CD4-positive, CD25-positive, alpha-beta regulatory T cell (primary cell): ENCODE data around the gene ENOX1. TPM values are rescaled to one million over a fixed set of nuclear protein-coding genes. Genes with fewer than 3 reads are reported as not detected.

Source experiments
- ATAC-seq, 2 donors: fragments of 150-1000 bp; cut with Tn5 transposase; one replicate each; pipeline ENCODE4 v1.10.0; 2021; ENCODE audit warnings: low read depth in 2 of 2, moderate number of reproducible peaks in 2 of 2, moderate library complexity in 1 of 2
- DNase-seq, 3 donors: peaks; one replicate each; pipeline versions ENCODE4 v3.0.0 to v3.0.0-alpha.2; 2012 to 2022; ENCODE audit warnings: mixed read lengths in 1 of 3
- H3K27ac ChIP-seq: one replicate; pipeline ENCODE4 v1.7.0; 2013; ENCODE audit warnings: mild to moderate bottlenecking, low read length; ENCODE audit not compliant: insufficient read depth, poor library complexity, severe bottlenecking
- H3K27me3 ChIP-seq: one replicate; pipeline ENCODE4 v1.7.0; 2013; ENCODE audit warnings: low read length; ENCODE audit not compliant: control insufficient read depth, insufficient read depth
- H3K36me3 ChIP-seq: one replicate; pipeline ENCODE4 v1.7.0; 2013; ENCODE audit warnings: mild to moderate bottlenecking, low read length, moderate library complexity; ENCODE audit not compliant: control insufficient read depth, insufficient read depth
- H3K4me1 ChIP-seq: 2 replicates; pipeline ENCODE4 v1.7.0; 2013; ENCODE audit warnings: mild to moderate bottlenecking, low read length; ENCODE audit not compliant: insufficient read depth, control insufficient read depth, poor library complexity, severe bottlenecking
- H3K4me3 ChIP-seq: one replicate; pipeline ENCODE4 v1.7.0; 2013; ENCODE audit warnings: low read depth, mild to moderate bottlenecking, low read length, moderate library complexity
- H3K9me3 ChIP-seq, 2 experiments: 1 replicate in 1 of 2; 2 replicates in 1 of 2; pipeline ENCODE4 v1.7.0; 2013; ENCODE audit warnings: low read length in 2 of 2, mild to moderate bottlenecking in 1 of 2, moderate library complexity in 1 of 2; ENCODE audit not compliant: control insufficient read depth in 2 of 2
- H3K27ac Mint-ChIP-seq, 3 donors: one replicate each; pipeline ENCODE4 v1.8.0; 2020 to 2022; ENCODE audit warnings: mild to moderate bottlenecking in 3 of 3, mixed read lengths in 3 of 3, moderate library complexity in 2 of 3
- H3K27me3 Mint-ChIP-seq: one replicate; pipeline ENCODE4 v1.8.0; 2022; ENCODE audit warnings: mild to moderate bottlenecking, mixed read lengths
- H3K36me3 Mint-ChIP-seq: one replicate; pipeline ENCODE4 v1.8.0; 2020; ENCODE audit warnings: mixed read lengths
- H3K4me1 Mint-ChIP-seq, 4 donors: one replicate each; pipeline ENCODE4 v1.8.0; 2020 to 2022; ENCODE audit warnings: mixed read lengths in 4 of 4, mild to moderate bottlenecking in 1 of 4
- H3K4me3 Mint-ChIP-seq, 4 donors: one replicate each; pipeline ENCODE4 v1.8.0; 2020 to 2022; ENCODE audit warnings: mild to moderate bottlenecking in 4 of 4, mixed read lengths in 4 of 4, moderate library complexity in 3 of 4
- H3K9me3 Mint-ChIP-seq, 7 donors: one replicate each; pipeline ENCODE4 v1.8.0; 2020 to 2022; ENCODE audit warnings: mixed read lengths in 7 of 7, mild to moderate bottlenecking in 3 of 7, moderate library complexity in 2 of 7
- polyA plus RNA-seq, 4 donors: library from polyadenylated mRNA; unstranded; fragments of 300-500 nt; fragmentation: Illumina TruSeq; gene quantifications; one replicate each; pipeline ENCODE4 v1.2.3, GENCODE V29; 2021
- total RNA-seq: library from RNA; stranded (reverse); gene quantifications from one replicate; pipeline ENCODE4 v1.2.3, GENCODE V29; 2022

Gene ENOX1
- total and polyA plus RNA-seq, 5 donors from 2014 or later = 0.10 TPM; not detected in 4

GRCh38 chr13:43432958-43433357 is 353.8 kb downstream of the ENOX1 start:
- Histone ChIP-seq H3K27ac (no peak overlapping the region), H3K4me1 (no peaks in the 10 kb centered on the region), H3K27me3 (peaks cover 3% of the 10 kb centered on the region), H3K9me3 (no peaks in the 10 kb centered on the region), H3K36me3 (no peaks in the 10 kb centered on the region), H3K4me3 (no peak overlapping the region)
- peaks cover 0 to 4% (median 0%) of the 10 kb centered on the region in 7 donors for H3K9me3 Mint-ChIP-seq
- H3K27me3 Mint-ChIP-seq = no peaks in the 10 kb centered on the region
- DNase-seq = no peak
- no peak for ATAC-seq
- no peaks in the 10 kb centered on the region for H3K4me1 Mint-ChIP-seq
- no peak overlapping the region for H3K27ac Mint-ChIP-seq
- H3K4me3 Mint-ChIP-seq = no peak overlapping the region
- no peaks in the 10 kb centered on the region for H3K36me3 Mint-ChIP-seq

- Mint-ChIP-seq H3K36me3 (no peaks in the 10 kb centered on the region), H3K27ac (no peak overlapping the region), H3K4me3 (no peak overlapping the region), H3K9me3 (peaks cover 0 to 4% (median 0%) of the 10 kb centered on the region in 7 donors), H3K4me1 (no peaks in the 10 kb centered on the region), H3K27me3 (no peaks in the 10 kb centered on the region)
- H3K4me3 ChIP-seq = no peak overlapping the region
- no peaks in the 10 kb centered on the region for H3K9me3 ChIP-seq
- peaks cover 3% of the 10 kb centered on the region for H3K27me3 ChIP-seq
- no peak overlapping the region for H3K27ac ChIP-seq
- DNase-seq (no peak), ATAC-seq (no peak)
- no peaks in the 10 kb centered on the region for H3K4me1 ChIP-seq
- no peaks in the 10 kb centered on the region for H3K36me3 ChIP-seq
Measured at GRCh38 chr13:43431841-43432240, 354.9 kb downstream of the ENOX1 start.

GRCh38 chr13:43431290-43431716 is 355.5 kb downstream of the ENOX1 start:
- peaks cover 0 to 4% (median 0%) of the 10 kb centered on the region in 7 donors for H3K9me3 Mint-ChIP-seq

GRCh38 chr13:43428545-43429296 is 358.1 kb downstream of the ENOX1 start:
- H3K4me3 ChIP-seq = no peak overlapping the region
- no peaks in the 10 kb centered on the region for H3K9me3 ChIP-seq
- H3K4me3 Mint-ChIP-seq = no peak overlapping the region
- no peaks in the 10 kb centered on the region for H3K4me1 Mint-ChIP-seq
- no peak overlapping the region for H3K27ac ChIP-seq
- H3K36me3 ChIP-seq = no peaks in the 10 kb centered on the region
- ATAC-seq = no peak
- no peaks in the 10 kb centered on the region for H3K4me1 ChIP-seq
- no peaks in the 10 kb centered on the region for H3K27me3 Mint-ChIP-seq
- no peak overlapping the region for H3K27ac Mint-ChIP-seq
- no peaks in the 10 kb centered on the region for H3K27me3 ChIP-seq
- DNase-seq = no peak
- H3K36me3 Mint-ChIP-seq = no peaks in the 10 kb centered on the region
- no peaks in the 10 kb centered on the region for H3K9me3 Mint-ChIP-seq

More at GRCh38 chr13:43431290-43431716, 355.5 kb downstream of the ENOX1 start:
- Mint-ChIP-seq H3K4me3 (no peak overlapping the region), H3K27me3 (no peaks in the 10 kb centered on the region), H3K36me3 (no peaks in the 10 kb centered on the region), H3K4me1 (no peaks in the 10 kb centered on the region), H3K27ac (no peak overlapping the region)
- DNase-seq = no peak
- no peaks in the 10 kb centered on the region for H3K9me3 ChIP-seq
- H3K4me3 ChIP-seq = no peak overlapping the region
- H3K4me1 ChIP-seq = no peaks in the 10 kb centered on the region
- H3K27me3 ChIP-seq = peaks cover 3% of the 10 kb centered on the region
- no peak overlapping the region for H3K27ac ChIP-seq
- no peak for ATAC-seq
- H3K36me3 ChIP-seq = no peaks in the 10 kb centered on the region

GRCh38 chr13:43426355-43426754 is 360.4 kb downstream of the ENOX1 start:
- no peak overlapping the region for H3K27ac Mint-ChIP-seq
- ATAC-seq = no peak
- no peaks in the 10 kb centered on the region for H3K4me1 ChIP-seq

GRCh38 chr13:43425234-43425633 is 361.5 kb downstream of the ENOX1 start:
- no peak for ATAC-seq
- no peak overlapping the region for H3K27ac ChIP-seq
- Mint-ChIP-seq H3K27me3 (peaks cover 5% of the 10 kb centered on the region), H3K27ac (no peak overlapping the region), H3K4me1 (no peaks in the 10 kb centered on the region), H3K36me3 (no peaks in the 10 kb centered on the region), H3K4me3 (no peak overlapping the region), H3K9me3 (peaks cover 0 to 1% (median 0%) of the 10 kb centered on the region in 7 donors)
- H3K27me3 ChIP-seq = no peaks in the 10 kb centered on the region
- H3K9me3 ChIP-seq = no peaks in the 10 kb centered on the region
- no peak for DNase-seq
- no peak overlapping the region for H3K4me3 ChIP-seq
- no peaks in the 10 kb centered on the region for H3K4me1 ChIP-seq
- no peaks in the 10 kb centered on the region for H3K36me3 ChIP-seq

More at GRCh38 chr13:43426355-43426754, 360.4 kb downstream of the ENOX1 start:
- Mint-ChIP-seq H3K4me3 (no peak overlapping the region), H3K9me3 (no peaks in the 10 kb centered on the region), H3K36me3 (no peaks in the 10 kb centered on the region), H3K4me1 (no peaks in the 10 kb centered on the region), H3K27me3 (peaks cover 5% of the 10 kb centered on the region)
- Histone ChIP-seq H3K27ac (no peak overlapping the region), H3K9me3 (no peaks in the 10 kb centered on the region), H3K27me3 (no peaks in the 10 kb centered on the region), H3K4me3 (no peak overlapping the region), H3K36me3 (no peaks in the 10 kb centered on the region)
- DNase-seq = no peak

- Mint-ChIP-seq H3K27ac (no peak overlapping the region), H3K4me3 (no peak overlapping the region), H3K27me3 (peaks cover 5% of the 10 kb centered on the region), H3K36me3 (no peaks in the 10 kb centered on the region), H3K9me3 (peaks cover 0 to 2% (median 0%) of the 10 kb centered on the region in 7 donors), H3K4me1 (no peaks in the 10 kb centered on the region)
- no peak overlapping the region for H3K4me3 ChIP-seq
- DNase-seq = no peak
- H3K4me1 ChIP-seq = no peaks in the 10 kb centered on the region
- H3K9me3 ChIP-seq = no peaks in the 10 kb centered on the region
- no peak for ATAC-seq
- no peak overlapping the region for H3K27ac ChIP-seq
- H3K27me3 ChIP-seq = no peaks in the 10 kb centered on the region
- H3K36me3 ChIP-seq = no peaks in the 10 kb centered on the region
Measured at GRCh38 chr13:43424412-43424811, 362.4 kb downstream of the ENOX1 start.

GRCh38 chr13:43422116-43422515 is 364.7 kb downstream of the ENOX1 start:
- H3K36me3 Mint-ChIP-seq = no peaks in the 10 kb centered on the region
- H3K27ac ChIP-seq = no peak overlapping the region
- H3K4me3 ChIP-seq = no peak overlapping the region
- H3K9me3 Mint-ChIP-seq = peaks cover 0 to 2% (median 0%) of the 10 kb centered on the region in 7 donors
- H3K27me3 Mint-ChIP-seq = peaks cover 5% of the 10 kb centered on the region
- no peaks in the 10 kb centered on the region for H3K27me3 ChIP-seq
- no peaks in the 10 kb centered on the region for H3K4me1 Mint-ChIP-seq
- H3K4me1 ChIP-seq = no peaks in the 10 kb centered on the region
- H3K9me3 ChIP-seq = no peaks in the 10 kb centered on the region
- DNase-seq = no peak
- no peaks in the 10 kb centered on the region for H3K36me3 ChIP-seq
- H3K27ac Mint-ChIP-seq = no peak overlapping the region
- no peak for ATAC-seq
- H3K4me3 Mint-ChIP-seq = no peak overlapping the region
